HL-60/S4 (cell line): Measurements from ENCODE around the gene EGR1.

Source experiments
- in situ Hi-C: fragments of 300-500 bp; cut with MboI; formaldehyde crosslinking; loops from 2 replicates; pipeline ENCODE4 v1.14.3; 2022; ENCODE audit warnings: low sequenced_read_pairs

EGR1 gene

GRCh38 chr5:138452720-138453119, 12.6 kb upstream of the EGR1 start:
- in situ Hi-C loops, result no loop called here

- in situ Hi-C loops, result no loop called here
Measured at GRCh38 chr5:138453590-138453989, 11.7 kb upstream of the EGR1 start.

- in situ Hi-C loops, result no loop called here
Measured at GRCh38 chr5:138454121-138454520, 11.2 kb upstream of the EGR1 start.

GRCh38 chr5:138455232-138455930, 9.9 kb upstream of the EGR1 start:
- in situ Hi-C loops, result no loop called here

GRCh38 chr5:138457531-138458275, 7.6 kb upstream of the EGR1 start:
- in situ Hi-C loops, result no loop called here

GRCh38 chr5:138458384-138458783, 6.9 kb upstream of the EGR1 start:
- in situ Hi-C loops, result no loop called here

GRCh38 chr5:138458856-138459255, 6.4 kb upstream of the EGR1 start:
- in situ Hi-C loops, result no loop called here

GRCh38 chr5:138459311-138459933, 5.9 kb upstream of the EGR1 start:
- in situ Hi-C loops, result no loop called here

GRCh38 chr5:138460032-138460693, 5.1 kb upstream of the EGR1 start:
- in situ Hi-C loops, result no loop called here

GRCh38 chr5:138461343-138462125, 3.7 kb upstream of the EGR1 start:
- in situ Hi-C loops, result no loop called here

GRCh38 chr5:138463419-138464007, 1.8 kb upstream of the EGR1 start:
- in situ Hi-C loops, result no loop called here

- in situ Hi-C loops, result no loop called here
Measured at GRCh38 chr5:138464008-138464387, 1.3 kb upstream of the EGR1 start.

- in situ Hi-C loops, result no loop called here
Measured at GRCh38 chr5:138464388-138465260, 655 bp upstream of the EGR1 start.

- in situ Hi-C loops, result no loop called here
Measured at GRCh38 chr5:138466125-138466899, 1.0 kb downstream of the EGR1 start.

GRCh38 chr5:138466900-138467710, 1.8 kb downstream of the EGR1 start:
- in situ Hi-C loops, result no loop called here

- in situ Hi-C loops, result no loop called here
Measured at GRCh38 chr5:138467711-138468132, 2.4 kb downstream of the EGR1 start.

- in situ Hi-C loops, result no loop called here
Measured at GRCh38 chr5:138468133-138468965, 3.1 kb downstream of the EGR1 start.
